IgD-negative memory B cell (primary cell): Measurements from ENCODE around the gene GALNT12. TPM values are rescaled to one million over a fixed set of nuclear protein-coding genes. Genes with fewer than 3 reads are reported as not detected.

ENCODE experiments used
- H3K27ac Mint-ChIP-seq, 3 donors: one replicate each; pipeline ENCODE4 v1.8.0; 2020 to 2022; ENCODE audit warnings: mild to moderate bottlenecking in 3 of 3, mixed read lengths in 3 of 3, moderate library complexity in 1 of 3
- H3K27me3 Mint-ChIP-seq: one replicate; pipeline ENCODE4 v1.8.0; 2021; ENCODE audit warnings: mixed read lengths
- H3K36me3 Mint-ChIP-seq: one replicate; pipeline ENCODE4 v1.8.0; 2020; ENCODE audit warnings: mild to moderate bottlenecking, mixed read lengths
- H3K4me1 Mint-ChIP-seq, 3 donors: one replicate each; pipeline ENCODE4 v1.8.0; 2020 to 2022; ENCODE audit warnings: mixed read lengths in 3 of 3, mild to moderate bottlenecking in 1 of 3
- H3K4me3 Mint-ChIP-seq, 4 donors: one replicate each; pipeline ENCODE4 v1.8.0; 2020 to 2022; ENCODE audit warnings: mild to moderate bottlenecking in 4 of 4, mixed read lengths in 4 of 4, moderate library complexity in 3 of 4
- H3K9me3 Mint-ChIP-seq, 3 donors: one replicate each; pipeline ENCODE4 v1.8.0; 2020 to 2021; ENCODE audit warnings: mixed read lengths in 3 of 3, mild to moderate bottlenecking in 1 of 3
- polyA plus RNA-seq: library from polyadenylated mRNA; unstranded; fragments of 300-500 nt; fragmentation: Illumina TruSeq; gene quantifications from one replicate; pipeline ENCODE4 v1.2.3, GENCODE V29; 2021

The GALNT12 gene
- polyA plus RNA-seq, 1 donor from 2014 or later = 0.90 TPM

DNA sequence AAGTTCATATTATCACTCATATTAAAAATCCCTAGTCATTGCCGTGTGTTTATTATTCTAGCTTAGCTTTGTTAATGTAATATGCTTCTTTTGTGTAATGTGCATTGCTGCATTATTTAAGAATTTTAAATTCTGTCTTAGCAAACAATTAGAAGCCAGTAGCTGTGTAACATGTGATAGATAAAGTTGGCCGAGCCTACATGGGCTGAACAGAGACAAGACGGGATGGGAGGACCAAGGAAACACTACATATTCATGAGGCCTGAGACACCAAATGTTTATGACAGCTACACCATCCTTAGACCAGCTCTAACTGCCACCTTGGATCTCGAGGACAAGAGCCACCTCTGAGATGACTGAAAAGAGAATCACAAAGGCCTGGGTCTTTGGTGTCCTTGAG lies 85.2 kb downstream of the GALNT12 start:
- H3K27me3 Mint-ChIP-seq = peaks cover 18% of the 10 kb centered on the region
- peaks cover 2 to 15% (median 2%) of the 10 kb centered on the region in 3 donors for H3K9me3 Mint-ChIP-seq
- no peak overlapping the region for H3K27ac Mint-ChIP-seq
- no peaks in the 10 kb centered on the region for H3K4me1 Mint-ChIP-seq
- H3K36me3 Mint-ChIP-seq = peaks cover 2% of the 10 kb centered on the region
- no peak overlapping the region for H3K4me3 Mint-ChIP-seq

DNA sequence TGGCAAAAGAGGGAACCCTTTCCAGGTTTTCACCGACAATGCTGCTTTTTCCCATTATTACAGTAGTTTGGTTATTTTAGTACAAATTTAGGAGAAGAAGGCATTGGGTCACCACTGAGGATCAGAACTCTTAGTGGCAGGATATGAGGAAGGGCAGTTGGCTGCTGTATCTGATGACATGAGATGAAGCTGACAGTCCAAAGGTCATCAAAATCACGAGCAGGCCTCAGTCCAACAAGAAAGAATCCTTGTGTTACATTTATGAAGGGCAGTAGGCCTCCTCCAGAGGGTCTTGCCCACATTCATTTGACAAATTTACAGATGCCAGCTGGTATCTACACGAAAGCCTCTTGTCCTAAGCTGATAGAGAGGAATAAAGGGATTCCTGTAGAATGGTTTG lies 86.7 kb downstream of the GALNT12 start:
- Mint-ChIP-seq H3K4me1 (no peaks in the 10 kb centered on the region), H3K27ac (no peak overlapping the region), H3K9me3 (peaks cover 2 to 15% (median 5%) of the 10 kb centered on the region in 3 donors), H3K36me3 (peaks cover 2% of the 10 kb centered on the region), H3K27me3 (peaks cover 11% of the 10 kb centered on the region), H3K4me3 (no peak overlapping the region)

DNA sequence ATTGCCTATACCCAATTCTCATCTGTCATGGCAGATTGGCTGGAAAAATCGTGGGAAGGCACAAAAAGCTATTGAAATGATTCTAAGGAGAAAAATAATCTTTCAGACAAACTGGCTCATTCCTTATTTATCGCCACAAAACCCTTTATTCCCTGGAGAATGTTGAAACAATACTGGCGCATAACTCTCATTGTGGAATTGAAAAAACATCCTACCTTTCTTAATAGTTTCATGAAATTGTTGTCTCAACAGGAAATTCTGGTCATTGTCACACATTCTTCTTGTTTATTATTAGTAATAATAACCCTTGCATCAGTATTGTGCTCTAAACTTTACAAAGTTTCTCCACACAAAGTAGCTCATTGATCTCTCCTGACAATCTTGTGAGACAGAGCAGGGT lies 87.3 kb downstream of the GALNT12 start:
- H3K36me3 Mint-ChIP-seq = peaks cover 2% of the 10 kb centered on the region
- peaks cover 2 to 15% (median 5%) of the 10 kb centered on the region in 3 donors for H3K9me3 Mint-ChIP-seq
- peaks cover 9% of the 10 kb centered on the region for H3K27me3 Mint-ChIP-seq
- no peaks in the 10 kb centered on the region for H3K4me1 Mint-ChIP-seq
- no peak overlapping the region for H3K4me3 Mint-ChIP-seq
- no peak overlapping the region for H3K27ac Mint-ChIP-seq

DNA sequence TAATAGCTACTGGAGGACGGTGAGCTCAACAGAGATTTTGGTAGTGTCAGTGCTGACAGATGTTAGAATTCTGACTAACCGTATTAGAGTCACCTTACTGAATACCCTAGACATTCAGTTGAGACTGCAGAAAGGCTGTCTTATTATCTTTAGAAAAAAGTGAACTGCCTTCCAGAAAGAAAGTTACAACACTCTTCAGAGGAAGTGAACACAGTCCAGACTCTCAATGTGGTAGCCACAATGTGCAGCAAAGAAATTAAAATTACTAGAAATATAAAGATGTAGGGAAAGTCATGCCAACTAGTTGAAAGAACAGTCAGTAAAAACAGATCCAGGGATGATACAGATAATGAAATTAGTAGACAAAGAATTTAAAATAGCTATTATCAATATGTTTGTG lies 89.2 kb downstream of the GALNT12 start:
- Mint-ChIP-seq H3K27me3 (peaks cover 7% of the 10 kb centered on the region), H3K9me3 (peaks cover 2 to 15% (median 5%) of the 10 kb centered on the region in 3 donors), H3K36me3 (peaks cover 2% of the 10 kb centered on the region), H3K27ac (no peak overlapping the region), H3K4me3 (no peak overlapping the region), H3K4me1 (no peaks in the 10 kb centered on the region)

DNA sequence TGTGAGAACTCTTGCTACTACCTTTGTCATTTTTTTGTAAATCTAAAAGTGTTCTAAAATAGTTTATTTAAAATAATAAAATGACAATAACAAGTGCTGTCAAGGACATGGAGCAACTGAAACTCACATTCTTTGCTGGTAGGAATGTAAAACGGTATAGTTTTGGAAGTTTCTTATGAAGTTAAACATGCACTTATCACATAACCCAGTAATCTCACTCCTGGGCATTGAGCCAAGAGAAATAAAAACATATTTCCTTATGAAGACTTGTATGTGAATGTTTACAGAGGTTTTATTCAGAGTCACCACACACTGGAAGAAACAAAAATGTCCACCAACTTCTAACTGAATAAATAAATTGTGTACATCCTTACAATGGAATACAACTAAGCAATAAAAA lies 90.3 kb downstream of the GALNT12 start:
- Mint-ChIP-seq H3K36me3 (peaks cover 2% of the 10 kb centered on the region), H3K9me3 (peaks cover 2 to 15% (median 5%) of the 10 kb centered on the region in 3 donors), H3K4me3 (no peak overlapping the region), H3K27ac (no peak overlapping the region), H3K27me3 (peaks cover 11% of the 10 kb centered on the region), H3K4me1 (no peaks in the 10 kb centered on the region)

DNA sequence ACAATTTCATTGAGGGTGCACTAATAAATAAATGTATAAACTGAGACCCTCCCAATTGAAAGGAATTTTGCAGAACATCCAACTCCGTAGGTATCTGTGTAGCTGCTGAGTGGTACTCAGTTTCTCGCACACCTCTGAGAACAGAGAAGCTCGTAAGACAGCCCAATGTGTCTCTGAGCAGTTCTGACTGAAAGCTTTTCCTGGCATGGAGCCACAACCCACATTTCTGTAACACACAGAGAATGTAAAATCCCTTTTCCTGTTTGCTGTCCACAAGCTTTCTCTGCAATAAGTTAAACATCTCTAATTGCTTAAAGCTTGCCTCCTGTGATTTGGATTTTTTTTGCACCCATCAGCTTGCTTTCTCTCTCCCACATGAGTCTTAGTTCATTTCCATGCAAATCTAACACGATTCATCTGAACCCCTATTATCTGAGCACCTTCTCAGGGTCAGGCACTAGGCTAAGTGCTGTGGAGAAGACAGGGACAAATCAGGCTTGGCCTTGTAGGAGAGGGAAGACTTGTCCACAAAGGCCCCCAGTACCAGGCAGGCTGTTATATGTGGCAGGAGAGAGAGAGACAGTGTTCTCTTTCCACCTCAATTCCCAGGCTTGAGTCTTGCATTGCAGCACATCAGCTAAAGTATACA lies 92.1 kb downstream of the GALNT12 start:
- Mint-ChIP-seq H3K27me3 (peaks cover 14% of the 10 kb centered on the region), H3K4me3 (no peak overlapping the region), H3K27ac (no peak overlapping the region), H3K4me1 (no peaks in the 10 kb centered on the region), H3K9me3 (peaks cover 2 to 15% (median 5%) of the 10 kb centered on the region in 3 donors), H3K36me3 (peaks cover 2% of the 10 kb centered on the region)

Other genes with a start within 250 kb of the GALNT12 start
- not detected for gene GABBR2, start 98.7 kb upstream of the GALNT12 start, polyA plus RNA-seq
- gene ANKS6, start 11.1 kb upstream of the GALNT12 start, polyA plus RNA-seq = 2.5 TPM
- gene COL15A1, start 136.2 kb downstream of the GALNT12 start, polyA plus RNA-seq = 0.08 TPM